ENCODE data around the gene NXPE1. TPM values are rescaled to one million over a fixed set of nuclear protein-coding genes. Genes with fewer than 3 reads are reported as not detected.
"Not testable (repeated sequence)": the region's sequence is repeated elsewhere in the genome, so short reads cannot be mapped to it uniquely, and the experiment has no call there.

Gene NXPE1
- total RNA-seq = 1 to 10 TPM in 1 of 3 donors, not detected in 2; 1.3 TPM

DNA sequence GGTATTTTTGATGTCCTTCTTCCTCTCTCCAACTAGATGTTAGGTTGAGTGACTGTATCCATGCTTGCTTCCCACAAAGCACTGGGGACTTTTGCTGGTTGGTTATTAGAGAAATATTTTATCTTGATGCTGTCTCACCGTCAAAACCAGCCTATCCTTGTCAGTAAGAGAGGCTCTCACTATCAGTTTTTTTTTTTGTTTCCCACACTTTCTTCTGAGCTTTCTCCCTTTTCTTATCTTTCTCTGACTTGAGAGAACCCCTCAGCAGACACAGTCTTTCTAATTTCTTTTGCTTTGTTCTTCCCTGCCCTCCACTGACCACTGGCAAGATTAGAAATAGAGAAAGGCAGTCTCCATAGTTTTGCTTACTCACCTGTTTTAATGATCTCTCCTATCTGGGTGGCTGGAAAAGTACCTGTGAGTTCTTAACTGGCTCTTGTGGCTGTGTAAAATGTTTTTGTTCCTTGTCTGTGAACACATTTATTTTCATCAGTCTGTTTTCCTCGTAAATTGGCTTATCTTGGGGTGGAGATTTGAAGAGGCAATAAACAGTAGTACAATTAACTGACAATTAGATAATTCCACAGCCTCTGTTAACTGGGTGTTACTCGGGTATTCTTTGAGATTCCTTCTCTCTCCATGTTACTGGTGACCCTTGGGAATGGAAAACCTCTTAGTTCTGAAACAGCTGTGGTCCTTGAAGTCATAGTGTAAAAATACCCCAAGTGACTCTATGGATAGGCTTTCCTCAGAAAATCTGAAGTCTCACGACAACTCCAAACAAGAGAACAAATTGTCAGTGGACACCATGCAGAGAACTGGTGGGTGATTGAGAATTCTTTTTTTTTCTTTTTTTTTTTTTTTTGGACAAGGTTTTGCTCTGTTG is at the start of gene NXPE1:
NXPE1 (minus strand) TSS at position 457 of the 886 bp plus-strand sequence. CDS start 8,680 bp downstream, outside the sequence.
- intact Hi-C loops (cut with DNase I; ENCODE audit: low total_unique reads) = no loop called here
- no peak for DNase-seq (ENCODE audit: low spot score in 2 of 2)
- Histone ChIP-seq H3K9me3 (no peaks in the 10 kb centered on the region), H3K27ac (no peak within 1 kb of the TSS), H3K36me3 (no peaks in the 10 kb centered on the region), H3K27me3 (no peaks in the 10 kb centered on the region), H3K4me1 (no peaks in the 10 kb centered on the region), H3K4me3 (no peak within 1 kb of the TSS)
- TF ChIP-seq, protein P1, sequence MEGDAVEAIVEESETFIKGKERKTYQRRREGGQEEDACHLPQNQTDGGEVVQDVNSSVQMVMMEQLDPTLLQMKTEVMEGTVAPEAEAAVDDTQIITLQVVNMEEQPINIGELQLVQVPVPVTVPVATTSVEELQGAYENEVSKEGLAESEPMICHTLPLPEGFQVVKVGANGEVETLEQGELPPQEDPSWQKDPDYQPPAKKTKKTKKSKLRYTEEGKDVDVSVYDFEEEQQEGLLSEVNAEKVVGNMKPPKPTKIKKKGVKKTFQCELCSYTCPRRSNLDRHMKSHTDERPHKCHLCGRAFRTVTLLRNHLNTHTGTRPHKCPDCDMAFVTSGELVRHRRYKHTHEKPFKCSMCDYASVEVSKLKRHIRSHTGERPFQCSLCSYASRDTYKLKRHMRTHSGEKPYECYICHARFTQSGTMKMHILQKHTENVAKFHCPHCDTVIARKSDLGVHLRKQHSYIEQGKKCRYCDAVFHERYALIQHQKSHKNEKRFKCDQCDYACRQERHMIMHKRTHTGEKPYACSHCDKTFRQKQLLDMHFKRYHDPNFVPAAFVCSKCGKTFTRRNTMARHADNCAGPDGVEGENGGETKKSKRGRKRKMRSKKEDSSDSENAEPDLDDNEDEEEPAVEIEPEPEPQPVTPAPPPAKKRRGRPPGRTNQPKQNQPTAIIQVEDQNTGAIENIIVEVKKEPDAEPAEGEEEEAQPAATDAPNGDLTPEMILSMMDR (IDR thresholded peaks at IDR 0.05) = no peak
- TF ChIP-seq POLR2AphosphoS5 (IDR thresholded peaks at IDR 0.05) (no peak), POLR2A (IDR thresholded peaks at IDR 0.05) (no peak)

DNA sequence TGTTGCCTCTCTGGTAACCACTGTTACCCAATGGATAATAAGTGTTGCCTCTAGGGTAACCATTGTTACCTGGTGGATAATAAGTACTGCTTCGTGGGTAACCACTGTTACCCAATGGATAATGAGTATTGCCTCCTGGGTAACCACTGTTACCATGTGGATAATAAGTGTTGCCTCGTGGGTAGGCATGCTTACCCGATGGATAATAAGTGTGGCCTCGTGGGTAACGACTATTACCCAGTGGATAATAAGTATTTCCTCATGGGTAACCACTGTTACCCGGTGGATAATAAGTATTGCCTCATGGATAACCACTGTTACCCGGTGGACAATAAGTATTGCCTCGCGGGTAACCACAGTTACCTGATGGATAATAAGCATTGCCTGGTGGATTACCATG is 49.7 kb upstream of the NXPE1 start:
- intact Hi-C loops (cut with DNase I; ENCODE audit: low total_unique reads) = no loop called here

DNA sequence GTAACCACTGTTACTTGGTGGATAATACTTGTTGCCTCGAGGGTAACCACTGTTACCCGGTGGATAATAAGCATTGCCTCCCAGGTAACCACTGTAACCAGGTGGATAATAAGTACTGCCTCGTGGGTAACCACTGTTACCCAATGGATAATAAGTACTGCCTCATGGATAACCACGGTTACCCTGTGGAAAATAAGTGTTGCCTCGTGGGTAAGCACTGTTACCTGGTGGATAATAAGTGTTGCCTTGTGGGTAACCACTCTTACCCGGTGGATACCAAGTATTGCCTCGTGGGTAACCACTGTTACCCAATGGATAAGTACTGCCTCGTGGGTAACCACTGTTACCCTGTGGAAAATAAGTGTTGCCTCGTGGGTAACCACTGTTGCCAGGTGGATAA is 48.9 kb upstream of the NXPE1 start:
- DNase-seq (ENCODE audit: low spot score in 2 of 2); H3K9me3 ChIP-seq; H3K27me3 ChIP-seq; H3K36me3 ChIP-seq; H3K4me3 ChIP-seq; H3K27ac ChIP-seq; H3K4me1 ChIP-seq; intact Hi-C loops (cut with DNase I; ENCODE audit: low total_unique reads): not testable (repeated sequence)

More for the DNA sequence above, 49.7 kb upstream of the NXPE1 start:
- peaks cover 0 to 6% of the 10 kb centered on the region in 2 donors for H3K9me3 ChIP-seq
- no peaks in the 10 kb centered on the region for H3K27me3 ChIP-seq
- H3K4me1 ChIP-seq = no peaks in the 10 kb centered on the region
- no peak for DNase-seq (ENCODE audit: low spot score in 2 of 2)
- TF ChIP-seq POLR2AphosphoS5 (IDR thresholded peaks at IDR 0.05) = no peak
- TF ChIP-seq, protein P1 (IDR thresholded peaks at IDR 0.05) = no peak
- no peak for TF ChIP-seq POLR2A (IDR thresholded peaks at IDR 0.05)
- H3K36me3 ChIP-seq = no peaks in the 10 kb centered on the region
- H3K4me3 ChIP-seq = no peak overlapping the region
- no peak overlapping the region for H3K27ac ChIP-seq

DNA sequence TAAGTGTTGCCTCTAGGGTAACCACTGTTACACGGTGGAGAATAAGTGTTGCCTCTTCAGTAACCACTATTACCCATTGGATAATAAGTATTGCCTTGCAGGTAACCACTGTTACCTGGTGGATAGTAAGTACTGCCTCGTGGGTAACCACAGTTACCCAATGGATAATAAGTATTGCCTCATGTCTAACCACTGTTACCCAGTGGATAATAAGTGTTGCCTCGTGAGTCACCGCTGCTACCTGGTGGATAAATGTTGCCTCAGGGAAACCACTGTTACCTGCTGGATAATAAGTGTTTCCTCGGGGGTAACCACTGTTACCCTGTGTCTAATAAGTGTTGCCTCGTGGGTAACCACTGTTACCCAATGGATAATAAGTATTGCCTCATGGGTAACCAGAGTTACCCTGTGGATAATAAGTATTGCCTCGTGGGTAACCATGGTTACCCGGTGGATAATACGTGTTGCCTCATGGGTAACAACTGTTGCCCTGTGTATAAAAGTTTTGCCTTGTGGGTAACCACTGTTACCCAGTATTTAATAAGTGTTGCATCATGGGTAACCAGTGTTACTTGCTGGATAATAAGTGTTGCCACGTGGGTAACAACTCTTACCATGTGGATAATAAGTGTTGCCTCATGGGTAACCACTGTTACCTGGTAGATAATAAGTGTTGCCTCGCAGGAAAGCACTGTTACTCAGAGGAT is 48.2 kb upstream of the NXPE1 start:
- H3K27me3 ChIP-seq = no peaks in the 10 kb centered on the region
- DNase-seq (ENCODE audit: low spot score in 2 of 2) = no peak
- H3K27ac ChIP-seq = no peak overlapping the region
- no peaks in the 10 kb centered on the region for H3K36me3 ChIP-seq
- peaks cover 0 to 6% of the 10 kb centered on the region in 2 donors for H3K9me3 ChIP-seq
- TF ChIP-seq, protein P1 (IDR thresholded peaks at IDR 0.05) = no peak
- TF ChIP-seq POLR2AphosphoS5 (IDR thresholded peaks at IDR 0.05) (no peak), POLR2A (IDR thresholded peaks at IDR 0.05) (no peak)
- intact Hi-C loops (cut with DNase I; ENCODE audit: low total_unique reads) = no loop called here
- no peak overlapping the region for H3K4me3 ChIP-seq
- no peaks in the 10 kb centered on the region for H3K4me1 ChIP-seq

DNA sequence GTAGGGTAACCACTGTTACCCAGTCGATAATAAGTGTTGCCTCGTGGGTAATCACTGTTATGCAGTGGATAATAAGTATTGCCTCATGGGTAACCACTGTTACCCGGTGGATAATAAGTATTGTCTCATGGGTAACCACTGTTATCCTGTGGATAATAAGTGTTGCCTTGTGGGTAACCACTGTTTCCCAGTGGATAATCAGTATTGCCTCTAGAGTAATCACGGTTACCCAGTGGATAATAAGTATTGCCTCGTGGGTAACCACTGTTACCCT is 47.1 kb upstream of the NXPE1 start:
- H3K9me3 ChIP-seq; intact Hi-C loops (cut with DNase I; ENCODE audit: low total_unique reads); H3K27ac ChIP-seq; DNase-seq (ENCODE audit: low spot score in 2 of 2); H3K4me3 ChIP-seq; H3K27me3 ChIP-seq; H3K36me3 ChIP-seq; H3K4me1 ChIP-seq: not testable (repeated sequence)
